HEK293 (cell line): ENCODE results near the gene DAO.

Experiments
- CTCF ChIA-PET: fragments of 350-600 bp; formaldehyde crosslinking; extraction: SDS; loops from one replicate; lab custom pipeline; 2021; ENCODE audit warnings: antibody characterized with exemption; lab: Yijun Ruan, JAX
- POLR2A ChIA-PET: fragments of 300-600 bp; formaldehyde crosslinking; extraction: SDS; loops from one replicate; lab custom pipeline; 2020; ENCODE audit warnings: antibody characterized with exemption, inconsistent platforms; lab: Yijun Ruan, JAX
- H3K27ac ChIP-seq: fragments of 200-500 bp; sonication (Bioruptor generic); 2 replicates; pipeline ENCODE4 v1.5.1; 2014; ENCODE audit warnings: low read depth, low read length, control low read depth, inconsistent platforms; ENCODE audit errors: extremely low read depth
- H3K36me3 ChIP-seq, 2 experiments: fragments of 200-500 bp in 1 of 2; sonication (Bioruptor generic) in 1 of 2; 1 replicate in 1 of 2; 2 replicates in 1 of 2; pipeline ENCODE4 v1.5.1; 2014 to 2017; ENCODE audit warnings: inconsistent platforms in 2 of 2, low read length in 2 of 2; ENCODE audit not compliant: control insufficient read depth in 2 of 2, insufficient read depth in 1 of 2
- H3K4me1 ChIP-seq: fragments of 200-500 bp; sonication (Bioruptor generic); 2 replicates; pipeline ENCODE4 v1.5.1; 2014; ENCODE audit warnings: mild to moderate bottlenecking, low read length, inconsistent platforms; ENCODE audit not compliant: control insufficient read depth, insufficient read depth
- H3K4me3 ChIP-seq: 2 replicates; pipeline ENCODE4 v1.5.1; 2011; ENCODE audit warnings: low read depth, mild to moderate bottlenecking, control low read depth, low read length, moderate library complexity
- H3K9me3 ChIP-seq: fragments of 200-500 bp; sonication (Bioruptor generic); 2 replicates; pipeline ENCODE4 v1.5.1; 2014; ENCODE audit warnings: low read depth, low read length, inconsistent platforms; ENCODE audit not compliant: control insufficient read depth, insufficient read depth
- BCL11B ChIP-seq: fragments of 450-650 bp; formaldehyde crosslinking; IDR thresholded peaks from 2 replicates; pipeline ENCODE4 v1.5.1; 2016; ENCODE audit warnings: low read depth, missing biosample characterization, missing genetic modification characterization
- PATZ1 ChIP-seq: fragments of 450-650 bp; formaldehyde crosslinking; IDR thresholded peaks from 2 replicates; pipeline ENCODE4 v1.5.1; 2016; ENCODE audit warnings: missing biosample characterization, missing genetic modification characterization
- SP7 ChIP-seq: fragments of 450-650 bp; formaldehyde crosslinking; IDR thresholded peaks from 2 replicates; pipeline ENCODE4 v1.5.1; 2016; ENCODE audit warnings: missing biosample characterization, missing genetic modification characterization
- YY1 ChIP-seq: fragments of 450-650 bp; formaldehyde crosslinking; IDR thresholded peaks from 2 replicates; pipeline ENCODE4 v1.5.1; 2018; ENCODE audit warnings: missing biosample characterization, missing genetic modification characterization
- ZNF280D ChIP-seq: fragments of 450-650 bp; formaldehyde crosslinking; IDR thresholded peaks from 2 replicates; pipeline ENCODE4 v1.5.1; 2016; ENCODE audit warnings: missing biosample characterization, missing genetic modification characterization
- ZNF362 ChIP-seq: fragments of 450-650 bp; formaldehyde crosslinking; IDR thresholded peaks from 2 replicates; pipeline ENCODE4 v1.5.1; 2016; ENCODE audit warnings: missing biosample characterization, missing genetic modification characterization
- ZNF394 ChIP-seq: fragments of 450-650 bp; formaldehyde crosslinking; IDR thresholded peaks from 2 replicates; pipeline ENCODE4 v1.5.1; 2016; ENCODE audit warnings: missing biosample characterization, missing genetic modification characterization, mild to moderate bottlenecking, moderate library complexity, borderline replicate concordance
- ZNF404 ChIP-seq: fragments of 450-650 bp; formaldehyde crosslinking; IDR thresholded peaks from 2 replicates; pipeline ENCODE4 v1.5.1; 2017; ENCODE audit warnings: missing biosample characterization, missing genetic modification characterization
- ZNF416 ChIP-seq: fragments of 450-650 bp; formaldehyde crosslinking; IDR thresholded peaks from 2 replicates; pipeline ENCODE4 v1.5.1; 2016; ENCODE audit warnings: missing biosample characterization, missing genetic modification characterization
- ZNF423 ChIP-seq: fragments of 450-650 bp; formaldehyde crosslinking; IDR thresholded peaks from 2 replicates; pipeline ENCODE4 v1.5.1; 2016; ENCODE audit warnings: missing biosample characterization, missing genetic modification characterization
- ZNF510 ChIP-seq: fragments of 450-650 bp; formaldehyde crosslinking; IDR thresholded peaks from 2 replicates; pipeline ENCODE4 v1.5.1; 2018; ENCODE audit warnings: mild to moderate bottlenecking, missing genetic modification characterization, missing biosample characterization; ENCODE audit not compliant: insufficient replicate concordance
- ZNF843 ChIP-seq: fragments of 450-650 bp; formaldehyde crosslinking; IDR thresholded peaks from 2 replicates; pipeline ENCODE4 v1.5.1; 2016; ENCODE audit warnings: missing biosample characterization, missing genetic modification characterization
- TF ChIP-seq, protein P1 (sequence below): fragments of 450-650 bp; formaldehyde crosslinking; IDR thresholded peaks from 2 replicates; pipeline ENCODE4 v1.5.1; 2017; ENCODE audit warnings: missing biosample characterization, missing genetic modification characterization
- TF ChIP-seq, protein P2 (sequence below): fragments of 450-650 bp; formaldehyde crosslinking; IDR thresholded peaks from 2 replicates; pipeline ENCODE4 v1.5.1; 2016; ENCODE audit warnings: missing biosample characterization, missing genetic modification characterization, borderline replicate concordance
- TF ChIP-seq, protein P3 (sequence below): fragments of 450-650 bp; formaldehyde crosslinking; IDR thresholded peaks from 2 replicates; pipeline ENCODE4 v1.5.1; 2017; ENCODE audit warnings: missing biosample characterization, missing genetic modification characterization

Gene DAO

DNA sequence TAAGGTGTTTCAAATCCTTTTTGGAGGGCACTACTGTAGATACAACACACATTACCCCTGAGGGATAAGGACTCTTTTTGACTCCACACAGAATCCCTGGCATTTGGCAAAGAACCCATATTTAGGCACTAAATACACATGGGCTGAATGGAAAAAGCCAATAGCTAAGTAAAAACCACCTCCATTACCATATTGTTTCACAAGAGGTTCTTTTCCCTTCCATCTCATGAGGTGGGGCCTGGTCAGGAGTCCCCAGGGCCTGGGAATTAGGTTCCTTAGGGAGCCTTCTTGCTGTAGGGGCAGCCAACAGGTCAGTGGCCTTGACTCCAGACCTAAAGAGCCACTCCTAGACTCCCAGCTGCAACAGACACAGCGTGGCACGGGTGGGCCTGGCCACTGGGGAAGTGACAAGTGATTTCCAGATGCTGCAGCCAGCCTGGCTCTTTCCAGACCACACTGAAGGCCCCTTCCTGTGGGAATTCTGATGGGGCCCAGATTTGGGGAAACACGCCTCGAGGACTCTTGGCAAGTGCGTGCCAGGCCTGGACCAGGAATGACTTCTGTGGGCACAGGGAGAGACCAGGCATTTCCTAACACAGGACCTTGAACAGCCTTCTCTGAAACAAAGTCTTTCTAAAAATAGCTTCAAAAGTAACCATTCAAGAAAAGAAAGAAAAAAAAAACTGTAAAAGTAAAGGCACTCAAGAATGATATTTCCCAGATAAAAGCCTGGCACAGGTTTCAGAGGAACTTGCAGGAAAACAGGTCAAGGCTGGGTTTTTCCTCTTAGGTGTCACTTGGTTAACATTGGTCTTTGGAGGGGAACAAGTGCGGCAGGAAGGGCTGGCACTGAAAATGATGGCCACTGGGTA lies 40.6 kb upstream of the DAO start (continued):
- TF ChIP-seq ZNF843 (tag by site-specific recombination) (no peak), ZNF404 (tag by site-specific recombination) (no peak), ZNF394 (tag by site-specific recombination) (no peak), ZNF280D (tag by site-specific recombination) (no peak)
- TF ChIP-seq, all 188 proteins: peak for 0

DNA sequence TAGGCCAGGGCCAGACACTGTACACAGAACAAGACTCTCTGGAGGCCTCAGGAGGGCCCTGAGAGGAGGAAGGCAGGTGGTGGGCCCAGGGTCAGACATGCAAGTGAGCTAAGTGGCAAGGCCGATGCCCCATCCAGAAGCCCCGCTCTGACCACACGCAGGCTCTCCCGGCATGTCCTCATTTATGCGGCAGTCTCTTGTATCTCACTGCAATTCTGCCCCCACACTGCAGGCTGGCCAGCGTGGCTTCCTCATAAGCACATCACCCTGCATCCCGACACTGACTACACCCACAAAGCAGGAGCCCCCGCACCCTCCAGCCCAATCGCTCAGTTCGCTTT lies 40.0 kb upstream of the DAO start:
- Histone ChIP-seq H3K4me1 (0 out of 2 replicates have a peak, but pooled peaks cover 3% of the 10 kb centered on the region), H3K4me3 (no peak overlapping the region), H3K27ac (no peak overlapping the region), H3K9me3 (no peaks in the 10 kb centered on the region), H3K36me3 (peaks cover 8 to 34% of the 10 kb centered on the region in 2 experiments; a peak in 2 of 3 replicates)
- CTCF ChIA-PET, result no interaction called here
- POLR2A ChIA-PET, result interaction anchor here (0.7 kb wide), 1 partner anchor 175 kb away, joined by 3 read pairs; no protein-coding TSS in a partner anchor
- TF ChIP-seq PATZ1 (tag by site-specific recombination) (no peak), SP7 (tag by site-specific recombination) (no peak), ZNF362 (no peak), YY1 (no peak), ZNF510 (tag by site-specific recombination) (no peak), BCL11B (tag by site-specific recombination) (no peak), ZNF416 (tag by site-specific recombination) (no peak), ZNF423 (tag by site-specific recombination) (no peak)
- TF ChIP-seq, protein P1, sequence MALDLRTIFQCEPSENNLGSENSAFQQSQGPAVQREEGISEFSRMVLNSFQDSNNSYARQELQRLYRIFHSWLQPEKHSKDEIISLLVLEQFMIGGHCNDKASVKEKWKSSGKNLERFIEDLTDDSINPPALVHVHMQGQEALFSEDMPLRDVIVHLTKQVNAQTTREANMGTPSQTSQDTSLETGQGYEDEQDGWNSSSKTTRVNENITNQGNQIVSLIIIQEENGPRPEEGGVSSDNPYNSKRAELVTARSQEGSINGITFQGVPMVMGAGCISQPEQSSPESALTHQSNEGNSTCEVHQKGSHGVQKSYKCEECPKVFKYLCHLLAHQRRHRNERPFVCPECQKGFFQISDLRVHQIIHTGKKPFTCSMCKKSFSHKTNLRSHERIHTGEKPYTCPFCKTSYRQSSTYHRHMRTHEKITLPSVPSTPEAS (tag by site-specific recombination), result no peak
- TF ChIP-seq, protein P2, sequence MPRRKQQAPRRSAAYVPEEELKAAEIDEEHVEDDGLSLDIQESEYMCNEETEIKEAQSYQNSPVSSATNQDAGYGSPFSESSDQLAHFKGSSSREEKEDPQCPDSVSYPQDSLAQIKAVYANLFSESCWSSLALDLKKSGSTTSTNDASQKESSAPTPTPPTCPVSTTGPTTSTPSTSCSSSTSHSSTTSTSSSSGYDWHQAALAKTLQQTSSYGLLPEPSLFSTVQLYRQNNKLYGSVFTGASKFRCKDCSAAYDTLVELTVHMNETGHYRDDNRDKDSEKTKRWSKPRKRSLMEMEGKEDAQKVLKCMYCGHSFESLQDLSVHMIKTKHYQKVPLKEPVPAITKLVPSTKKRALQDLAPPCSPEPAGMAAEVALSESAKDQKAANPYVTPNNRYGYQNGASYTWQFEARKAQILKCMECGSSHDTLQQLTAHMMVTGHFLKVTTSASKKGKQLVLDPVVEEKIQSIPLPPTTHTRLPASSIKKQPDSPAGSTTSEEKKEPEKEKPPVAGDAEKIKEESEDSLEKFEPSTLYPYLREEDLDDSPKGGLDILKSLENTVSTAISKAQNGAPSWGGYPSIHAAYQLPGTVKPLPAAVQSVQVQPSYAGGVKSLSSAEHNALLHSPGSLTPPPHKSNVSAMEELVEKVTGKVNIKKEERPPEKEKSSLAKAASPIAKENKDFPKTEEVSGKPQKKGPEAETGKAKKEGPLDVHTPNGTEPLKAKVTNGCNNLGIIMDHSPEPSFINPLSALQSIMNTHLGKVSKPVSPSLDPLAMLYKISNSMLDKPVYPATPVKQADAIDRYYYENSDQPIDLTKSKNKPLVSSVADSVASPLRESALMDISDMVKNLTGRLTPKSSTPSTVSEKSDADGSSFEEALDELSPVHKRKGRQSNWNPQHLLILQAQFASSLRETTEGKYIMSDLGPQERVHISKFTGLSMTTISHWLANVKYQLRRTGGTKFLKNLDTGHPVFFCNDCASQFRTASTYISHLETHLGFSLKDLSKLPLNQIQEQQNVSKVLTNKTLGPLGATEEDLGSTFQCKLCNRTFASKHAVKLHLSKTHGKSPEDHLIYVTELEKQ (tag by site-specific recombination), result no peak
- TF ChIP-seq, protein P3, sequence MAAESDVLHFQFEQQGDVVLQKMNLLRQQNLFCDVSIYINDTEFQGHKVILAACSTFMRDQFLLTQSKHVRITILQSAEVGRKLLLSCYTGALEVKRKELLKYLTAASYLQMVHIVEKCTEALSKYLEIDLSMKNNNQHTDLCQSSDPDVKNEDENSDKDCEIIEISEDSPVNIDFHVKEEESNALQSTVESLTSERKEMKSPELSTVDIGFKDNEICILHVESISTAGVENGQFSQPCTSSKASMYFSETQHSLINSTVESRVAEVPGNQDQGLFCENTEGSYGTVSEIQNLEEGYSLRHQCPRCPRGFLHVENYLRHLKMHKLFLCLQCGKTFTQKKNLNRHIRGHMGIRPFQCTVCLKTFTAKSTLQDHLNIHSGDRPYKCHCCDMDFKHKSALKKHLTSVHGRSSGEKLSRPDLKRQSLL, result no peak
